WTC11 (cell line): Measurements from ENCODE around the gene DISP3.

Experiments
- ARID4B ChIP-seq: sonication (generic); formaldehyde crosslinking; IDR thresholded peaks from 2 replicates; pipeline ENCODE4 v1.8.0; 2023; ENCODE audit warnings: missing genetic modification reagents, mild to moderate bottlenecking, borderline replicate concordance
- CREB1 ChIP-seq: sonication (generic); formaldehyde crosslinking; IDR thresholded peaks from 2 replicates; pipeline ENCODE4 v1.8.0; 2023; ENCODE audit warnings: mild to moderate bottlenecking, missing genetic modification reagents
- CREM ChIP-seq: sonication (generic); formaldehyde crosslinking; IDR thresholded peaks from 2 replicates; pipeline ENCODE4 v1.8.1; 2022; ENCODE audit warnings: mild to moderate bottlenecking, missing genetic modification reagents, moderate library complexity
- FOXP1 ChIP-seq: sonication (generic); formaldehyde crosslinking; IDR thresholded peaks from 2 replicates; pipeline ENCODE4 v1.8.0; 2022; ENCODE audit warnings: missing genetic modification reagents, mild to moderate bottlenecking, moderate library complexity, borderline replicate concordance
- ZNF512 ChIP-seq: sonication (generic); formaldehyde crosslinking; IDR thresholded peaks from 2 replicates; pipeline ENCODE4 v1.8.1; 2022; ENCODE audit warnings: missing genetic modification reagents, borderline replicate concordance
- TF ChIP-seq, protein P1 (sequence below): fragments of 200-600 bp; IDR thresholded peaks from 2 replicates; pipeline ENCODE4 v1.8.0; 2022; ENCODE audit warnings: antibody characterized with exemption
- TF ChIP-seq, protein P2 (sequence below): fragments of 250-450 bp; sonication (Bioruptor Pico); conservative IDR thresholded peaks from 2 replicates; pipeline ENCODE4 v1.9.0; 2021; ENCODE audit warnings: mild to moderate bottlenecking

GRCh38 chr1:11543392-11543791 is 64.4 kb downstream of the DISP3 start:
- TF ChIP-seq, protein P1, sequence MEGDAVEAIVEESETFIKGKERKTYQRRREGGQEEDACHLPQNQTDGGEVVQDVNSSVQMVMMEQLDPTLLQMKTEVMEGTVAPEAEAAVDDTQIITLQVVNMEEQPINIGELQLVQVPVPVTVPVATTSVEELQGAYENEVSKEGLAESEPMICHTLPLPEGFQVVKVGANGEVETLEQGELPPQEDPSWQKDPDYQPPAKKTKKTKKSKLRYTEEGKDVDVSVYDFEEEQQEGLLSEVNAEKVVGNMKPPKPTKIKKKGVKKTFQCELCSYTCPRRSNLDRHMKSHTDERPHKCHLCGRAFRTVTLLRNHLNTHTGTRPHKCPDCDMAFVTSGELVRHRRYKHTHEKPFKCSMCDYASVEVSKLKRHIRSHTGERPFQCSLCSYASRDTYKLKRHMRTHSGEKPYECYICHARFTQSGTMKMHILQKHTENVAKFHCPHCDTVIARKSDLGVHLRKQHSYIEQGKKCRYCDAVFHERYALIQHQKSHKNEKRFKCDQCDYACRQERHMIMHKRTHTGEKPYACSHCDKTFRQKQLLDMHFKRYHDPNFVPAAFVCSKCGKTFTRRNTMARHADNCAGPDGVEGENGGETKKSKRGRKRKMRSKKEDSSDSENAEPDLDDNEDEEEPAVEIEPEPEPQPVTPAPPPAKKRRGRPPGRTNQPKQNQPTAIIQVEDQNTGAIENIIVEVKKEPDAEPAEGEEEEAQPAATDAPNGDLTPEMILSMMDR: no peak
- no peak for TF ChIP-seq ARID4B (CRISPR knock-in tag)
- no peak for TF ChIP-seq CREM (CRISPR knock-in tag)
- TF ChIP-seq, protein P2, sequence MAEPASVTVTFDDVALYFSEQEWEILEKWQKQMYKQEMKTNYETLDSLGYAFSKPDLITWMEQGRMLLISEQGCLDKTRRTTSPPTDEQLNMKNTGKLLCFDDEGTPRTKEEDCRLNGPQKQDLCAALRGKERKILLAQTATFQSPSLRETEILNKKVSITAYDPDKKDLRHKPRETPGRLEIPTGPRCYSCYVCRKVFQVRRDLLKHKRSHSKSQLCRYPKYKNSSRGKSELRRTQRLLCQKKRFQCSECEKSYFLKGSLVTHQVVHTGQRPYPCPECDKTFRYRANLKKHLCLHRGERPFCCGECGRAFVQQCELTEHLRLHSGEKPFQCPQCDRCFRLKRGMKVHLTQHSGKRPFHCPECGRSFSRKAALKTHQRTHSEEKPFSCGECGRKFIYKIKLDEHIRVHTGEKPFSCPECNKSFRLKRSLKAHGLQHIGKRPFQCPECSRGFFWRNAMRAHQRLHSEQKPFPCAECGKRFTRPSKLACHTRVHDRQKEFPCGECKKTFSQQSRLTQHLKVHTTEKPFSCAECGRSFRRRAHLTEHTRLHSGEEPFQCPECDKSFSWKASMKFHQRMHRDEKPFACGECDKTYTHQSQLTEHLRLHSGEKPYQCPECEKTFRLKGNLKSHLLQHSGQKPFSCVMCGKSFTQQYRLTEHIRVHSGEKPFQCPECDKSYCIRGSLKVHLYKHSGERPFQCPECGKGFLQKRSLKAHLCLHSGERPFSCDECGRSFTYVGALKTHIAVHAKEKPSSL (CRISPR knock-in tag): no peak
- no peak for TF ChIP-seq ZNF512 (CRISPR knock-in tag)
- TF ChIP-seq FOXP1 (CRISPR knock-in tag): no peak
- TF ChIP-seq CREB1 (CRISPR knock-in tag): no peak
